Lung (tissue), 12 donors: ENCODE data around the gene ISG20. TPM values are rescaled to one million over a fixed set of nuclear protein-coding genes. Genes with fewer than 3 reads are reported as not detected.
"Not testable (repeated sequence)": the region's sequence is repeated elsewhere in the genome, so short reads cannot be mapped to it uniquely, and the experiment has no call there.

Source experiments
- ATAC-seq: fragments of 200-7000 bp; cut with Tn5 transposase; one replicate; pipeline ENCODE4 v1.9.1; 2020; ENCODE audit warnings: moderate number of reproducible peaks; ENCODE audit not compliant: insufficient read depth, low FRiP score
- DNase-seq, 3 donors: peaks; one replicate each; pipeline ENCODE4 v3.0.0-alpha.2; 2013 to 2017
- H3K27ac ChIP-seq, 2 donors: one replicate each; pipeline ENCODE4 v1.5.1; 2013; ENCODE audit warnings: mild to moderate bottlenecking in 2 of 2, moderate library complexity in 2 of 2, control low read depth in 1 of 2, inconsistent platforms in 1 of 2, low read depth in 1 of 2, low read length in 1 of 2
- H3K27me3 ChIP-seq, 3 donors: one replicate each; pipeline ENCODE4 v1.5.1; 2013; ENCODE audit warnings: low read length in 2 of 3; ENCODE audit not compliant: control insufficient read depth in 3 of 3, insufficient read depth in 3 of 3
- H3K36me3 ChIP-seq, 4 donors: one replicate each; pipeline ENCODE4 v1.5.1; 2013; ENCODE audit warnings: low read length in 4 of 4, mild to moderate bottlenecking in 1 of 4, moderate library complexity in 1 of 4; ENCODE audit not compliant: control insufficient read depth in 4 of 4, insufficient read depth in 4 of 4
- H3K4me1 ChIP-seq, 5 donors: one replicate each; pipeline ENCODE4 v1.5.1; 2013; ENCODE audit warnings: low read length in 5 of 5, mild to moderate bottlenecking in 2 of 5, moderate library complexity in 1 of 5; ENCODE audit not compliant: control insufficient read depth in 5 of 5, insufficient read depth in 5 of 5
- H3K4me3 ChIP-seq: one replicate; pipeline ENCODE4 v1.5.1; 2013; ENCODE audit warnings: mild to moderate bottlenecking, control low read depth, moderate library complexity
- H3K9ac ChIP-seq, 2 donors: one replicate each; pipeline ENCODE4 v1.5.1; 2013; ENCODE audit warnings: low read length in 2 of 2, control low read depth in 1 of 2; ENCODE audit not compliant: insufficient read depth in 1 of 2
- H3K9me3 ChIP-seq, 4 donors: one replicate each; pipeline ENCODE4 v1.5.1; 2013; ENCODE audit warnings: low read length in 3 of 4, mild to moderate bottlenecking in 1 of 4, moderate library complexity in 1 of 4; ENCODE audit not compliant: control insufficient read depth in 4 of 4, insufficient read depth in 3 of 4
- WGBS, 2 donors: extraction: QIAGEN DNeasy Blood & Tissue Kit; methylation state at CpG; one replicate each; pipeline ENCODE4 v1.1.7; 2013; 5-methylcytosine and 5-hydroxymethylcytosine counted together
- polyA plus RNA-seq, 2 donors: library from polyadenylated mRNA; stranded (reverse); fragments of 200-250 nt; gene quantifications; one replicate each; pipeline ENCODE4 v1.2.1, GENCODE V29; 2013
- total RNA-seq, 2 donors: library from RNA; depleted of rRNA in 1 of 2; stranded (reverse); fragments of >200 nt in 1 of 2; gene quantifications; one replicate each; pipeline ENCODE4 v1.2.1, GENCODE V29; 2014 to 2021
- TF ChIP-seq, protein P1 (sequence below): IDR thresholded peaks from 2 replicates; pipeline ENCODE4 v1.5.1; 2012; ENCODE audit warnings: mild to moderate bottlenecking; ENCODE audit errors: control extremely low read depth, extremely low read depth
- donor health status: control.
- donor health status: control.
- donor health status: Bipolar disorder and iron deficiency.
- donor health status: healthy.
- donor health status: DM: yes; HTN: yes; CAD: no.

The ISG20 gene
- total and polyA plus RNA-seq, 4 donors: 18.5 to 61.6 (median 46.6) TPM

GRCh38 chr15:88630141-88630721, 8.6 kb upstream of the ISG20 start:
- WGBS, 2 donors: 45 to 49% methylated on average over 9 of the region's 9 CpGs
- H3K27ac ChIP-seq: peak overlapping the region in 1 of 2 donors; percentile 91
- no peaks in the 10 kb centered on the region for H3K27me3 ChIP-seq
- ATAC-seq: peak; percentile 17
- no peak overlapping the region for H3K4me3 ChIP-seq
- H3K9ac ChIP-seq: no peak overlapping the region
- TF ChIP-seq, protein P1, sequence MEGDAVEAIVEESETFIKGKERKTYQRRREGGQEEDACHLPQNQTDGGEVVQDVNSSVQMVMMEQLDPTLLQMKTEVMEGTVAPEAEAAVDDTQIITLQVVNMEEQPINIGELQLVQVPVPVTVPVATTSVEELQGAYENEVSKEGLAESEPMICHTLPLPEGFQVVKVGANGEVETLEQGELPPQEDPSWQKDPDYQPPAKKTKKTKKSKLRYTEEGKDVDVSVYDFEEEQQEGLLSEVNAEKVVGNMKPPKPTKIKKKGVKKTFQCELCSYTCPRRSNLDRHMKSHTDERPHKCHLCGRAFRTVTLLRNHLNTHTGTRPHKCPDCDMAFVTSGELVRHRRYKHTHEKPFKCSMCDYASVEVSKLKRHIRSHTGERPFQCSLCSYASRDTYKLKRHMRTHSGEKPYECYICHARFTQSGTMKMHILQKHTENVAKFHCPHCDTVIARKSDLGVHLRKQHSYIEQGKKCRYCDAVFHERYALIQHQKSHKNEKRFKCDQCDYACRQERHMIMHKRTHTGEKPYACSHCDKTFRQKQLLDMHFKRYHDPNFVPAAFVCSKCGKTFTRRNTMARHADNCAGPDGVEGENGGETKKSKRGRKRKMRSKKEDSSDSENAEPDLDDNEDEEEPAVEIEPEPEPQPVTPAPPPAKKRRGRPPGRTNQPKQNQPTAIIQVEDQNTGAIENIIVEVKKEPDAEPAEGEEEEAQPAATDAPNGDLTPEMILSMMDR: no peak
- peaks cover 0 to 25% (median 3%) of the 10 kb centered on the region in 5 donors for H3K4me1 ChIP-seq
- no peaks in the 10 kb centered on the region for H3K9me3 ChIP-seq
- peaks cover 0 to 42% (median 6%) of the 10 kb centered on the region in 4 donors for H3K36me3 ChIP-seq
- DNase-seq: no peak

- Histone ChIP-seq H3K27me3 (no peaks in the 10 kb centered on the region), H3K36me3 (peaks cover 0 to 42% (median 6%) of the 10 kb centered on the region in 4 donors), H3K9me3 (no peaks in the 10 kb centered on the region), H3K4me3 (no peak overlapping the region), H3K27ac (peak overlapping the region in 1 of 2 donors; percentile 91), H3K9ac (no peak overlapping the region), H3K4me1 (peaks cover 0 to 27% (median 6%) of the 10 kb centered on the region in 5 donors)
- 71 to 92% methylated on average over 7 of the region's 7 CpGs for WGBS, 2 donors
- DNase-seq (no peak), ATAC-seq (no peak)
- TF ChIP-seq, protein P1: no peak
Measured at GRCh38 chr15:88630798-88631463, 7.9 kb upstream of the ISG20 start.

DNA sequence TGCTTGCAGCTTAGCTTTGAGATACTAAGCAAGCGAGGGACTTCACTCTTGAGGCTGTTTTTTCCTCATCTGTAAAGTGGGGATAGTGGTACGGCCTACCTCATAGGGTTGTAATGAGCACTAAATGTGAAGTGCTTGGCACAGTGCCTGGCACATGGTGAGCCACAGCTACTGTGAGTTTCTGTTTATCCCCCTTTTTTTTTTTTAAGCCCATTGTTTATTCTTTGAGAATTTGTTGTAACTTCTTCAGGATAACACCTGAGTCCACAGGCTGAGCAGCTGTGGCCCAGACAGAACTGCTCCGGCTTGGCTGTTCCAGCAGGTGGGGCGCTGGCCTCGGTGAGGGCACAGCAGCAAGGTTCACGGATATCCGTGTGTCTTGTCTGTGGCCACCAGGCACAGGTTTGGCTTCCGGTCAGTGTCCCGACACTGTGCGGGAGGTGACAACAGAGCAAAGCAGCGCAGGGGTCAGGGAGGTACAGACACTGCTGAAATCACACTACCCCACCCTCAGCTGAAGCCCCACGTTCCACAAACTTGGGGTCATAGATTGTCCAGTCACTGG, 7.3 kb upstream of the ISG20 start:
- WGBS, 2 donors: 89 to 94% methylated on average over 12 of the region's 12 CpGs
- H3K36me3 ChIP-seq: peaks cover 0 to 36% (median 6%) of the 10 kb centered on the region in 4 donors
- H3K27me3 ChIP-seq: peaks cover 0 to under 1% (median 0%) of the 10 kb centered on the region in 3 donors
- DNase-seq (no peak), ATAC-seq (no peak)
- H3K27ac ChIP-seq: no peak overlapping the region
- peaks cover 0 to 29% (median 6%) of the 10 kb centered on the region in 5 donors for H3K4me1 ChIP-seq
- H3K9me3 ChIP-seq: no peaks in the 10 kb centered on the region
- H3K4me3 ChIP-seq: no peak overlapping the region
- TF ChIP-seq, protein P1: no peak
- no peak overlapping the region for H3K9ac ChIP-seq

DNA sequence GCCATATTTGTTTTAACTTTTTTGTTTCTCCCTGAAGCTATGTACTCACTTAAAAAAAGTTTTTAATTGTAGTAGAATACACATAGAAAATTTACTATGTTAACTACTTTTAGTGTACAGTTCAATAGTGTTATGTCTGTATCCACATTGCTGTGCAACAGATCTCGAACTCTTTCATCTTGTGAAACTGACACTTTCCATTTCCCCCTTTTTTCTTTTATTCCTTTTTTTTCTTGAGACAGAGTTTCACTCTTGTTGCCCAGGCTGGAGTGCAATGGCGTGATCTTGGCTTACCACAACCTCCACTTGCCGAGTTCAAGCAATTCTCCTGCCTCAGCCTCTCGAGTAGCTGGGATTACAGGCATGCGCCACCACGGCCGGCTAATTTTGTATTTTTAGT, 6.0 kb upstream of the ISG20 start:
- WGBS, 2 donors: 77 to 83% methylated on average over 7 of the region's 7 CpGs

More for the DNA sequence above, 6.0 kb upstream of the ISG20 start:
- ATAC-seq, H3K27ac ChIP-seq, H3K4me3 ChIP-seq, H3K9ac ChIP-seq, H3K27me3 ChIP-seq, DNase-seq, H3K9me3 ChIP-seq: not testable (repeated sequence)
- Histone ChIP-seq H3K4me1 (peaks cover 0 to 36% (median 6%) of the 10 kb centered on the region in 5 donors), H3K36me3 (peaks cover 0 to 30% (median 6%) of the 10 kb centered on the region in 4 donors)
